GM13976 (cell line): ENCODE measurements around the gene BTBD8.
"Not testable (repeated sequence)": the region's sequence is repeated elsewhere in the genome, so short reads cannot be mapped to it uniquely, and the experiment has no call there.

Experiments
- DNase-seq: peaks from one replicate; pipeline ENCODE4 v3.0.0; 2012; ENCODE audit warnings: low spot score
- CTCF ChIP-seq: IDR thresholded peaks from 2 replicates; pipeline ENCODE4 v1.5.1; 2012; ENCODE audit warnings: borderline replicate concordance, mild to moderate bottlenecking; ENCODE audit not compliant: insufficient read depth; ENCODE audit errors: extremely low read depth, missing control alignments, control extremely low read depth
- in situ Hi-C: fragments of 300-500 bp; cut with MboI; formaldehyde crosslinking; loops from one replicate; pipeline ENCODE4 v1.12.0; 2022; ENCODE audit warnings: low sequenced_read_pairs, mixed read lengths, inconsistent platforms; ENCODE audit not compliant: unreplicated experiment

Gene BTBD8

GRCh38 chr1:92075311-92075710 lies 4.8 kb upstream of the BTBD8 start, which contains the start of gene SETSIP:
Gene SETSIP (minus strand): TSS chr1:92075411. CDS start chr1:92075411, 0 bp downstream.
- no peak for TF ChIP-seq CTCF
- in situ Hi-C loops, result no loop called here

DNA sequence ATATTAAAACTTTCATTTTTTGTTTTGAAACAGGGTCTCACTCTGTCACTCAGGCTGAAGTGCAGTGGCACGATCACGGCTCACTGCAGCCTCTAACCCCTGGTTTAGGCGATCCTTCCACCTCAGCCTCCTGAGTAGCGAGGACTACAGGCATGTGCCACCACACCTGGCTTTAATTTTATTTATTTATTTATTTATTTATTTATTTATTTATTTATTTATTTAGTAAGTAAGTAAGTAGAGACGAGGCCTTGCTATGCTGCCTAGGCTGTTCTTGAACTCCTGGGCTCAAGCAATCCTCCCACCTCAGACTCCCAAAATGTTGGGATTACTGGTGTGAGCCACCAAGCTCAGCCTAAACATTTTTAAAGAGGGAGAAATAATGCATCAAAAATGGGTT lies 3.8 kb upstream of the BTBD8 start:
- in situ Hi-C loops, result no loop called here
- TF ChIP-seq CTCF, result no peak

More at GRCh38 chr1:92075311-92075710, 4.8 kb upstream of the BTBD8 start, which contains the start of gene SETSIP:
- DNase-seq, result no peak

GRCh38 chr1:92078077-92078476 lies 2.1 kb upstream of the BTBD8 start:
- in situ Hi-C loops, result not testable (repeated sequence)

More for the DNA sequence above, 3.8 kb upstream of the BTBD8 start:
- DNase-seq, result no peak

DNA sequence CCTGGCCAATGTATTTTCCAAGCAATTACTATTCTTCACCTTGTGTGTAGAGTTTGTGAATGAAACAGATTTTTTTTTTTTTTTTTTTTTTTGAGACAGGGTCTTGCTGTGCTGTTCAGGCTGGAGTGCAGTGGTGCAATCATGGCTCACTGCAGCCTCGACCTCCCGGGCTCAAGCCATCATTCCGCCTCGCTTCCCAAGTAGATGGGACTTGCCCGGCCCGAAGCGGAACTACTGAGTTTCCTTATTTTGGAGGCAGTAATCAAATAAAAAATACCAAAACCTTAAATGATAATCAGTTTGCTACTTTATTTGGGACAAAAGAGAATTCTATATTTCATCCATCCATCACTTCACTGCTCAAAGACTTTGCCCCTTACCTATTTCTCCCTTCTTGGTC lies 704 bp upstream of the BTBD8 start:
- in situ Hi-C loops, result no loop called here
- DNase-seq, result no peak
- TF ChIP-seq CTCF, result no peak

More at GRCh38 chr1:92078077-92078476, 2.1 kb upstream of the BTBD8 start:
- not testable (repeated sequence) for DNase-seq

- in situ Hi-C loops, result no loop called here
- DNase-seq, result peak; percentile 31
- TF ChIP-seq CTCF, result no peak
Observed at GRCh38 chr1:92081031-92081430, 886 bp downstream of the BTBD8 start.

DNA sequence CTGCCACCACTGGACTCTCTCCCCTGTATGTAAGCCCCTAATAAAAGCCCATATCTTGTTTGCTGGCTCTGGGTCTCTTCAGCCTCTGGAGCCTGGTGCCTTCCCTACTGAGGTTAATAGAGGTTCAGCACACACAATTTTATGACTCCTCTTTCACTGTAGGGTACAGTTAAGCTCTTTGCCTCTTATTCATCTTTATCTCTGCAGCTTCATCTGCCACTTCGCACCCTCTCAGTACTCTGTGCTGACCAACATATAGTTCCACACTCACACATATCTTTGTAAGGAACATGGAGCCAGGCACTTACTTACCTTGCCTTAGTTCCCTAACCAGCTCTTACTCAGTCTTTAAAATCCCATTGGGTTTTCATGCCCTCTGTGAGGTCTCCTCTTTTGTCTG lies 4.5 kb downstream of the BTBD8 start:
- in situ Hi-C loops, result no loop called here
- no peak for DNase-seq
- TF ChIP-seq CTCF, result no peak

DNA sequence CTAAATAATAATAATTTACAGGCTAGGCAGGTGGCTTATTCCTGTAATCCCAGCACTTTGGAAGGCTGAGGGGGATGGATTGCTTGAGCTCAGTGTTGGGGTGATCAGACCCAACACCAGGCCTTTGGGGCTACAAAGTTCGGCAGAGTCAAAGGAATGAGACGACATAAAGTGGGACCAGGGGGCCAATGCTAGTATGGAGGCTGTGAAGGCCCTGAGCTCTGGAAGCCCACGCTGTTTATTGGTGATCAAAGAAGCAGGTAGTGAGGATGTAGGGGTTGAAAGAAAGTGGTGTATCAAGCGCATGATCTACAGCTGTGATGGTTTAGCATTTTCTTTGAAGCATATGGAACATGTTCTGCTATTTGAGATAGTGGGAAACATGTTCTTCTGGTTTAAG lies 5.6 kb downstream of the BTBD8 start:
- DNase-seq, result no peak
- in situ Hi-C loops, result no loop called here
- no peak for TF ChIP-seq CTCF
